DOHH2 (cell line): ENCODE data around the gene DNASE1L2.

Source experiments
- CTCF ChIP-seq: fragments of 200-600 bp; sonication (generic); IDR thresholded peaks from one replicate; pipeline ENCODE4 v1.5.1; 2014; ENCODE audit warnings: antibody characterized with exemption, mild to moderate bottlenecking, low read depth, low read length; ENCODE audit not compliant: poor library complexity, severe bottlenecking
- EZH2phosphoT487 ChIP-seq: fragments of 200-600 bp; sonication (generic); IDR thresholded peaks from 2 replicates; pipeline ENCODE4 v1.6.1; 2017; ENCODE audit warnings: borderline replicate concordance, mild to moderate bottlenecking, antibody characterized with exemption, low read length, moderate library complexity, mixed read lengths

GRCh38 chr16:2271848-2272461 lies 35.7 kb downstream of the DNASE1L2 start:
- TF ChIP-seq CTCF = no peak
- no peak for TF ChIP-seq EZH2phosphoT487
